HEK293 (cell line): ENCODE data around the gene ACTL8.
A peak's percentile ranks its signal among the peaks of the same experiment; 100 is the strongest.

Experiments
- CTCF ChIA-PET: fragments of 350-600 bp; formaldehyde crosslinking; extraction: SDS; loops from one replicate; lab custom pipeline; 2021; ENCODE audit warnings: antibody characterized with exemption; lab: Yijun Ruan, JAX
- POLR2A ChIA-PET: fragments of 300-600 bp; formaldehyde crosslinking; extraction: SDS; loops from one replicate; lab custom pipeline; 2020; ENCODE audit warnings: antibody characterized with exemption, inconsistent platforms; lab: Yijun Ruan, JAX
- H3K27ac ChIP-seq: fragments of 200-500 bp; sonication (Bioruptor generic); 2 replicates; pipeline ENCODE4 v1.5.1; 2014; ENCODE audit warnings: low read depth, low read length, control low read depth, inconsistent platforms; ENCODE audit errors: extremely low read depth
- H3K36me3 ChIP-seq, 2 experiments: fragments of 200-500 bp in 1 of 2; sonication (Bioruptor generic) in 1 of 2; 1 replicate in 1 of 2; 2 replicates in 1 of 2; pipeline ENCODE4 v1.5.1; 2014 to 2017; ENCODE audit warnings: inconsistent platforms in 2 of 2, low read length in 2 of 2; ENCODE audit not compliant: control insufficient read depth in 2 of 2, insufficient read depth in 1 of 2
- H3K4me1 ChIP-seq: fragments of 200-500 bp; sonication (Bioruptor generic); 2 replicates; pipeline ENCODE4 v1.5.1; 2014; ENCODE audit warnings: mild to moderate bottlenecking, low read length, inconsistent platforms; ENCODE audit not compliant: control insufficient read depth, insufficient read depth
- H3K4me3 ChIP-seq: 2 replicates; pipeline ENCODE4 v1.5.1; 2011; ENCODE audit warnings: low read depth, mild to moderate bottlenecking, control low read depth, low read length, moderate library complexity
- H3K9me3 ChIP-seq: fragments of 200-500 bp; sonication (Bioruptor generic); 2 replicates; pipeline ENCODE4 v1.5.1; 2014; ENCODE audit warnings: low read depth, low read length, inconsistent platforms; ENCODE audit not compliant: control insufficient read depth, insufficient read depth
- EGR2 ChIP-seq: fragments of 450-650 bp; formaldehyde crosslinking; IDR thresholded peaks from 2 replicates; pipeline ENCODE4 v1.5.1; 2016; ENCODE audit warnings: low read depth, missing biosample characterization, missing genetic modification characterization
- HOXC10 ChIP-seq: sonication (generic); formaldehyde crosslinking; IDR thresholded peaks from 2 replicates; pipeline ENCODE4 v1.8.1; 2023; ENCODE audit warnings: mild to moderate bottlenecking, missing genetic modification reagents
- IKZF3 ChIP-seq: fragments of 450-650 bp; IDR thresholded peaks from 2 replicates; pipeline ENCODE4 v1.5.0; 2018; ENCODE audit warnings: missing biosample characterization, mild to moderate bottlenecking, missing genetic modification characterization, moderate library complexity
- MZF1 ChIP-seq: fragments of 450-650 bp; formaldehyde crosslinking; IDR thresholded peaks from 2 replicates; pipeline ENCODE4 v1.5.1; 2017; ENCODE audit warnings: missing biosample characterization, missing genetic modification characterization, borderline replicate concordance
- OVOL3 ChIP-seq: fragments of 450-650 bp; formaldehyde crosslinking; IDR thresholded peaks from 2 replicates; pipeline ENCODE4 v1.5.1; 2016; ENCODE audit warnings: missing biosample characterization, missing genetic modification characterization
- SCRT2 ChIP-seq: fragments of 450-650 bp; formaldehyde crosslinking; IDR thresholded peaks from 2 replicates; pipeline ENCODE4 v1.5.1; 2016; ENCODE audit warnings: missing biosample characterization, missing genetic modification characterization
- SP3 ChIP-seq: fragments of 450-650 bp; formaldehyde crosslinking; IDR thresholded peaks from 2 replicates; pipeline ENCODE4 v1.5.1; 2016; ENCODE audit warnings: missing biosample characterization, missing genetic modification characterization
- ZFHX2 ChIP-seq: fragments of 450-650 bp; formaldehyde crosslinking; conservative IDR thresholded peaks from 2 replicates; pipeline ENCODE4 v1.5.1; 2016; ENCODE audit warnings: missing biosample characterization, missing genetic modification characterization
- ZFP37 ChIP-seq: fragments of 450-650 bp; formaldehyde crosslinking; IDR thresholded peaks from 2 replicates; pipeline ENCODE4 v1.5.1; 2016; ENCODE audit warnings: missing biosample characterization, missing genetic modification characterization
- ZIC2 ChIP-seq: fragments of 450-650 bp; formaldehyde crosslinking; IDR thresholded peaks from 2 replicates; pipeline ENCODE4 v1.5.1; 2016; ENCODE audit warnings: missing biosample characterization, missing genetic modification characterization
- ZNF10 ChIP-seq: fragments of 450-650 bp; formaldehyde crosslinking; IDR thresholded peaks from 2 replicates; pipeline ENCODE4 v1.5.1; 2017; ENCODE audit warnings: missing biosample characterization, missing genetic modification characterization
- ZNF223 ChIP-seq: fragments of 450-650 bp; formaldehyde crosslinking; IDR thresholded peaks from 2 replicates; pipeline ENCODE4 v1.5.1; 2016; ENCODE audit warnings: missing biosample characterization, missing genetic modification characterization
- ZNF23 ChIP-seq: fragments of 450-650 bp; formaldehyde crosslinking; IDR thresholded peaks from 2 replicates; pipeline ENCODE4 v1.5.1; 2016; ENCODE audit warnings: missing biosample characterization, missing genetic modification characterization, borderline replicate concordance
- ZNF292 ChIP-seq: fragments of 450-650 bp; formaldehyde crosslinking; IDR thresholded peaks from 2 replicates; pipeline ENCODE4 v1.5.1; 2016; ENCODE audit warnings: low read depth, missing biosample characterization, missing genetic modification characterization, borderline replicate concordance
- ZNF423 ChIP-seq: fragments of 450-650 bp; formaldehyde crosslinking; IDR thresholded peaks from 2 replicates; pipeline ENCODE4 v1.5.1; 2016; ENCODE audit warnings: missing biosample characterization, missing genetic modification characterization
- ZNF48 ChIP-seq: fragments of 450-650 bp; formaldehyde crosslinking; IDR thresholded peaks from 2 replicates; pipeline ENCODE4 v1.5.1; 2016; ENCODE audit warnings: missing biosample characterization, missing genetic modification characterization
- ZNF544 ChIP-seq: fragments of 450-650 bp; formaldehyde crosslinking; IDR thresholded peaks from 2 replicates; pipeline ENCODE4 v1.5.0; 2017; ENCODE audit warnings: missing biosample characterization, missing genetic modification characterization
- ZNF560 ChIP-seq: fragments of 450-650 bp; formaldehyde crosslinking; IDR thresholded peaks from 2 replicates; pipeline ENCODE4 v1.5.1; 2017; ENCODE audit warnings: missing biosample characterization, missing genetic modification characterization, borderline replicate concordance
- ZNF776 ChIP-seq: fragments of 450-650 bp; formaldehyde crosslinking; IDR thresholded peaks from 2 replicates; pipeline ENCODE4 v1.5.0; 2017; ENCODE audit warnings: missing biosample characterization, missing genetic modification characterization, borderline replicate concordance
- ZXDB ChIP-seq: fragments of 450-650 bp; formaldehyde crosslinking; IDR thresholded peaks from 2 replicates; pipeline ENCODE4 v1.5.1; 2016; ENCODE audit warnings: missing biosample characterization, missing genetic modification characterization
- TF ChIP-seq, protein P1 (sequence below): fragments of 450-650 bp; formaldehyde crosslinking; IDR thresholded peaks from 2 replicates; pipeline ENCODE4 v1.5.1; 2016; ENCODE audit warnings: missing biosample characterization, missing genetic modification characterization
- TF ChIP-seq, protein P2 (sequence below): fragments of 450-650 bp; formaldehyde crosslinking; IDR thresholded peaks from 2 replicates; pipeline ENCODE4 v1.5.1; 2017; ENCODE audit warnings: missing biosample characterization, missing genetic modification characterization
- TF ChIP-seq, protein P3 (sequence below): fragments of 450-650 bp; IDR thresholded peaks from 2 replicates; pipeline ENCODE4 v1.5.1; 2018; ENCODE audit warnings: missing biosample characterization, mild to moderate bottlenecking, missing genetic modification characterization
- TF ChIP-seq, protein P4 (sequence below): fragments of 450-650 bp; formaldehyde crosslinking; IDR thresholded peaks from 2 replicates; pipeline ENCODE4 v1.5.1; 2016; ENCODE audit warnings: missing biosample characterization, missing genetic modification characterization

ACTL8 gene

DNA sequence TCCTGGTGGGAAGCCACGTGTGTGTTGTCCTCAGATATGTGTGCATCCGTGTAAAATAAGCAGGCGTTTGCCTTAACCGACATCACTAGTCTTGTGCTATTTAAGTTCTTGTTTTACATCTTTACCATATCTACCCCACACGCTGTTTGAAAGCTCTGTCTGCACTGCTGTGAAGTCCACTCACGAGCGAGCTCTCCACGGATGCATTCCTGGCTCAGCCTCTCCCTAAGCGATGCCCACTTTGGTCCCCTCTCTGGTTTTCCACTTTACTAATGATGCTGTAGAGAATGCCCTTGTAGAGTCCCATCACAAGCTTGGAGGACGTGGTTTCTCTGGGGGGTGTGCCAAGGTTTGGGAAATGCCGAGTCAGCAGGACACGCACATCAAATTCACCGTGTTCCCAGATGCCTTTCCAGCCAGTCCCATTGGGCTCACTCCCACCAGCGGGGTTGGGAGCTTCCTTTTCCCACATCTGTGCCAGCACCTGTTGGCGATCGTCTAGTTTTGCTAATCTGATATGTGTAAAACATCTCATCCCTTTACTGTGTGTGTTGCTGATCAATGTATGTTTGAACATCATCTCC, 43.8 kb downstream of the ACTL8 start:
- H3K36me3 ChIP-seq = no peaks in the 10 kb centered on the region
- CTCF ChIA-PET = interaction anchor here (1.3 kb wide), 1 partner anchor 304 kb away, joined by 3 read pairs; no protein-coding TSS in a partner anchor
- no peaks in the 10 kb centered on the region for H3K9me3 ChIP-seq
- TF ChIP-seq ZXDB (no peak), HOXC10 (CRISPR knock-in tag) (no peak), ZNF10 (tag by site-specific recombination) (no peak), ZNF292 (tag by site-specific recombination) (no peak), OVOL3 (tag by site-specific recombination) (no peak), SCRT2 (tag by site-specific recombination) (no peak), ZNF560 (no peak), ZNF223 (no peak), MZF1 (no peak), ZNF544 (no peak), ZFP37 (tag by site-specific recombination) (no peak), SP3 (tag by site-specific recombination) (no peak)
- TF ChIP-seq, protein P1, sequence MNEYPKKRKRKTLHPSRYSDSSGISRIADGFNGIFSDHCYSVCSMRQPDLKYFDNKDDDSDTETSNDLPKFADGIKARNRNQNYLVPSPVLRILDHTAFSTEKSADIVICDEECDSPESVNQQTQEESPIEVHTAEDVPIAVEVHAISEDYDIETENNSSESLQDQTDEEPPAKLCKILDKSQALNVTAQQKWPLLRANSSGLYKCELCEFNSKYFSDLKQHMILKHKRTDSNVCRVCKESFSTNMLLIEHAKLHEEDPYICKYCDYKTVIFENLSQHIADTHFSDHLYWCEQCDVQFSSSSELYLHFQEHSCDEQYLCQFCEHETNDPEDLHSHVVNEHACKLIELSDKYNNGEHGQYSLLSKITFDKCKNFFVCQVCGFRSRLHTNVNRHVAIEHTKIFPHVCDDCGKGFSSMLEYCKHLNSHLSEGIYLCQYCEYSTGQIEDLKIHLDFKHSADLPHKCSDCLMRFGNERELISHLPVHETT (tag by site-specific recombination) = no peak
- H3K4me1 ChIP-seq = no peaks in the 10 kb centered on the region
- no peak overlapping the region for H3K4me3 ChIP-seq
- H3K27ac ChIP-seq = no peak overlapping the region
- POLR2A ChIA-PET = no interaction called here

DNA sequence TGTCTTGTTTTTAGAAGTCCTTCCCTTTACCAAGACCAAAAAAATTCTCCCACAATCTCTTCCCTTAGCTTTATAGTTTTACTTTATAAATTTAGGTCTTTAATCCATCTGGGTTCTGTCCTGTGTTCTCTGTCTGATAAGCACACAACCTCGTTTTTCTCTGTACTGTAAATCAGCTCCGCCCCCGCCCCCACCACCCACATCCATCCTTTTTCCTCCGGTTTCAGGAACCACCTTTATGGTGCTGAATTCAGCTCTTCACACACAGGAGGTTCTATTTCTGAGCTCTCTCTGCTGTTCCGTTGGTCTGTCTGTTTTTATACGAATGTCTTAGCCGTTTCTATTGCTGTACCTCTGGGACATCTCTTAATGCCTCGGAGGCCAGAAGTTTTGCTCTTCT, 44.5 kb downstream of the ACTL8 start:
- POLR2A ChIA-PET = no interaction called here
- no peaks in the 10 kb centered on the region for H3K9me3 ChIP-seq
- no peaks in the 10 kb centered on the region for H3K4me1 ChIP-seq
- no peak overlapping the region for H3K27ac ChIP-seq
- no peak overlapping the region for H3K4me3 ChIP-seq
- no peaks in the 10 kb centered on the region for H3K36me3 ChIP-seq
- TF ChIP-seq, protein P2, sequence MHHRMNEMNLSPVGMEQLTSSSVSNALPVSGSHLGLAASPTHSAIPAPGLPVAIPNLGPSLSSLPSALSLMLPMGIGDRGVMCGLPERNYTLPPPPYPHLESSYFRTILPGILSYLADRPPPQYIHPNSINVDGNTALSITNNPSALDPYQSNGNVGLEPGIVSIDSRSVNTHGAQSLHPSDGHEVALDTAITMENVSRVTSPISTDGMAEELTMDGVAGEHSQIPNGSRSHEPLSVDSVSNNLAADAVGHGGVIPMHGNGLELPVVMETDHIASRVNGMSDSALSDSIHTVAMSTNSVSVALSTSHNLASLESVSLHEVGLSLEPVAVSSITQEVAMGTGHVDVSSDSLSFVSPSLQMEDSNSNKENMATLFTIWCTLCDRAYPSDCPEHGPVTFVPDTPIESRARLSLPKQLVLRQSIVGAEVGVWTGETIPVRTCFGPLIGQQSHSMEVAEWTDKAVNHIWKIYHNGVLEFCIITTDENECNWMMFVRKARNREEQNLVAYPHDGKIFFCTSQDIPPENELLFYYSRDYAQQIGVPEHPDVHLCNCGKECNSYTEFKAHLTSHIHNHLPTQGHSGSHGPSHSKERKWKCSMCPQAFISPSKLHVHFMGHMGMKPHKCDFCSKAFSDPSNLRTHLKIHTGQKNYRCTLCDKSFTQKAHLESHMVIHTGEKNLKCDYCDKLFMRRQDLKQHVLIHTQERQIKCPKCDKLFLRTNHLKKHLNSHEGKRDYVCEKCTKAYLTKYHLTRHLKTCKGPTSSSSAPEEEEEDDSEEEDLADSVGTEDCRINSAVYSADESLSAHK (tag by site-specific recombination) = no peak
- TF ChIP-seq ZNF48 (tag by site-specific recombination) (no peak), ZNF23 (tag by site-specific recombination) (no peak), ZNF776 (no peak), HOXC10 (CRISPR knock-in tag) (no peak), ZIC2 (tag by site-specific recombination) (no peak), ZFHX2 (tag by site-specific recombination) (peak; percentile 90), IKZF3 (tag by site-specific recombination) (no peak), ZNF423 (no peak), EGR2 (tag by site-specific recombination) (peak; percentile 87)
- TF ChIP-seq, protein P3, sequence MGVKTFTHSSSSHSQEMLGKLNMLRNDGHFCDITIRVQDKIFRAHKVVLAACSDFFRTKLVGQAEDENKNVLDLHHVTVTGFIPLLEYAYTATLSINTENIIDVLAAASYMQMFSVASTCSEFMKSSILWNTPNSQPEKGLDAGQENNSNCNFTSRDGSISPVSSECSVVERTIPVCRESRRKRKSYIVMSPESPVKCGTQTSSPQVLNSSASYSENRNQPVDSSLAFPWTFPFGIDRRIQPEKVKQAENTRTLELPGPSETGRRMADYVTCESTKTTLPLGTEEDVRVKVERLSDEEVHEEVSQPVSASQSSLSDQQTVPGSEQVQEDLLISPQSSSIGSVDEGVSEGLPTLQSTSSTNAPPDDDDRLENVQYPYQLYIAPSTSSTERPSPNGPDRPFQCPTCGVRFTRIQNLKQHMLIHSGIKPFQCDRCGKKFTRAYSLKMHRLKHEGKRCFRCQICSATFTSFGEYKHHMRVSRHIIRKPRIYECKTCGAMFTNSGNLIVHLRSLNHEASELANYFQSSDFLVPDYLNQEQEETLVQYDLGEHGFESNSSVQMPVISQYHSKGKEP (tag by site-specific recombination) = no peak
- TF ChIP-seq, protein P4, sequence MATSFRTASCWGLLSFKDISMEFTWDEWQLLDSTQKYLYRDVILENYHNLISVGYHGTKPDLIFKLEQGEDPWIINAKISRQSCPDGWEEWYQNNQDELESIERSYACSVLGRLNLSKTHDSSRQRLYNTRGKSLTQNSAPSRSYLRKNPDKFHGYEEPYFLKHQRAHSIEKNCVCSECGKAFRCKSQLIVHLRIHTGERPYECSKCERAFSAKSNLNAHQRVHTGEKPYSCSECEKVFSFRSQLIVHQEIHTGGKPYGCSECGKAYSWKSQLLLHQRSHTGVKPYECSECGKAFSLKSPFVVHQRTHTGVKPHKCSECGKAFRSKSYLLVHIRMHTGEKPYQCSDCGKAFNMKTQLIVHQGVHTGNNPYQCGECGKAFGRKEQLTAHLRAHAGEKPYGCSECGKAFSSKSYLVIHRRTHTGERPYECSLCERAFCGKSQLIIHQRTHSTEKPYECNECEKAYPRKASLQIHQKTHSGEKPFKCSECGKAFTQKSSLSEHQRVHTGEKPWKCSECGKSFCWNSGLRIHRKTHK (tag by site-specific recombination) = no peak
- CTCF ChIA-PET = interaction anchor here (0.9 kb wide), 1 partner anchor 41 kb away, joined by 3 read pairs; no protein-coding TSS in a partner anchor
